ENCODE data around the gene CCDC85C. TPM values are rescaled to one million over a fixed set of nuclear protein-coding genes. Genes with fewer than 3 reads are reported as not detected.

The CCDC85C gene
- total and polyA plus RNA-seq, 10 of the 15 experiments (the other 5 are each of a cell fraction or from before 2014, with no cell fraction given), result 0.03 to 3.6 (median 1.1) TPM

DNA sequence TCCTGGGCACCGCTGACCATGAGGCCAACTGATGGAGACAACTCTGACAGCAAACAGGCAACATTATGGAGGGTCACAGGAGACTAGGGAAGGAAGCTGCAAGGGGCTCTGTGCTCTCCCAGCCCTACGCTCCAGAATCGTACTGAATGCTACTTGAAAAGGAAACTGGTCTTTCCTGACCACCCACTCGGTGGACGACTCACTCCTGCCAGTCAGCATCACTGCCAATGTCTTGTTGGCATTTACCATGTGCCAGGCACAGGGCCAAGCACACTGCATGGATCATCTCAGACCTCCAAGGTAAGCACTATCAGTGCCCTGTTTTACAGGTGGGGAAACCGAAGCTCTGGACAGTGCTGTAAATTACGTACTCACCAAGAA, 38.0 kb downstream of the CCDC85C start:
- no peak overlapping the region for H2AFZ ChIP-seq (ENCODE audit: control insufficient read depth, low read depth, low read length)
- no peaks in the 10 kb centered on the region for H3K36me3 ChIP-seq (ENCODE audit: control insufficient read depth in 2 of 2, insufficient read depth in 2 of 2, low read length in 1 of 2)
- BruUV-seq (replicated peaks), result no TSS peak
- peaks cover 17% of the 10 kb centered on the region for H3K4me1 ChIP-seq (ENCODE audit: control insufficient read depth, insufficient read depth, low read length)
- intact Hi-C loops (cut with micrococcal nuclease; ENCODE audit: unreplicated experiment), result no loop called here
- no peak overlapping the region for H3K9ac ChIP-seq (ENCODE audit: control insufficient read depth, insufficient read depth, low read length)
- H3K27ac ChIP-seq (ENCODE audit: control insufficient read depth, insufficient read depth), result no peak overlapping the region
- DNase-seq (ENCODE audit: low read depth, low spot score), result no peak
- ChIA-PET RAD21 (ENCODE audit: unreplicated experiment) (no interaction called here), POLR2A (no interaction called here), SMC1A (ENCODE audit: uncharacterized antibody, unreplicated experiment) (no interaction called here), CTCF (no interaction called here)
- no peak for FAIRE-seq
- no peaks in the 10 kb centered on the region for H3K9me3 ChIP-seq (replicated peaks; ENCODE audit: control insufficient read depth, insufficient read depth, low read length)
- 33% methylated on average over 7 of the region's 7 CpGs for WGBS (ENCODE audit: insufficient coverage, insufficient replicate concordance, low lambda C conversion rate, missing lambda C conversion rate)
- no peak overlapping the region for H3K4me2 ChIP-seq (ENCODE audit: control insufficient read depth, insufficient read depth)
- no peaks in the 10 kb centered on the region for H4K20me1 ChIP-seq (ENCODE audit: control insufficient read depth, insufficient read depth)
- no peak overlapping the region for H3K4me3 ChIP-seq
- no peak for ATAC-seq
- in situ Hi-C loops (cut with MboI), result no loop called here
- H3K79me2 ChIP-seq (ENCODE audit: control insufficient read depth, insufficient read depth, low read length), result no peaks in the 10 kb centered on the region
- H3K27me3 ChIP-seq (replicated peaks in 1 of 2; ENCODE audit: control insufficient read depth in 2 of 2, insufficient read depth in 2 of 2, low read length in 1 of 2), result no peaks in the 10 kb centered on the region
- TF ChIP-seq RUNX3 (IDR thresholded peaks at IDR 0.05; ENCODE audit: low read length), result no peak
- no peak for TF ChIP-seq EP300 (IDR thresholded peaks at IDR 0.05; ENCODE audit: borderline replicate concordance in 1 of 2, control insufficient read depth in 1 of 2, low read depth in 2 of 2, low read length in 2 of 2)
- TF ChIP-seq, protein P1, sequence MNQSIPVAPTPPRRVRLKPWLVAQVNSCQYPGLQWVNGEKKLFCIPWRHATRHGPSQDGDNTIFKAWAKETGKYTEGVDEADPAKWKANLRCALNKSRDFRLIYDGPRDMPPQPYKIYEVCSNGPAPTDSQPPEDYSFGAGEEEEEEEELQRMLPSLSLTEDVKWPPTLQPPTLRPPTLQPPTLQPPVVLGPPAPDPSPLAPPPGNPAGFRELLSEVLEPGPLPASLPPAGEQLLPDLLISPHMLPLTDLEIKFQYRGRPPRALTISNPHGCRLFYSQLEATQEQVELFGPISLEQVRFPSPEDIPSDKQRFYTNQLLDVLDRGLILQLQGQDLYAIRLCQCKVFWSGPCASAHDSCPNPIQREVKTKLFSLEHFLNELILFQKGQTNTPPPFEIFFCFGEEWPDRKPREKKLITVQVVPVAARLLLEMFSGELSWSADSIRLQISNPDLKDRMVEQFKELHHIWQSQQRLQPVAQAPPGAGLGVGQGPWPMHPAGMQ (IDR thresholded peaks at IDR 0.05; ENCODE audit: borderline replicate concordance), result no peak
- TF ChIP-seq SIX5 (IDR thresholded peaks at IDR 0.05; ENCODE audit: low read depth, low read length, severe bottlenecking), result no peak
- TF ChIP-seq ZZZ3 (IDR thresholded peaks at IDR 0.05; ENCODE audit: control insufficient read depth, insufficient read length, low read depth), result no peak
- TF ChIP-seq, protein P2, sequence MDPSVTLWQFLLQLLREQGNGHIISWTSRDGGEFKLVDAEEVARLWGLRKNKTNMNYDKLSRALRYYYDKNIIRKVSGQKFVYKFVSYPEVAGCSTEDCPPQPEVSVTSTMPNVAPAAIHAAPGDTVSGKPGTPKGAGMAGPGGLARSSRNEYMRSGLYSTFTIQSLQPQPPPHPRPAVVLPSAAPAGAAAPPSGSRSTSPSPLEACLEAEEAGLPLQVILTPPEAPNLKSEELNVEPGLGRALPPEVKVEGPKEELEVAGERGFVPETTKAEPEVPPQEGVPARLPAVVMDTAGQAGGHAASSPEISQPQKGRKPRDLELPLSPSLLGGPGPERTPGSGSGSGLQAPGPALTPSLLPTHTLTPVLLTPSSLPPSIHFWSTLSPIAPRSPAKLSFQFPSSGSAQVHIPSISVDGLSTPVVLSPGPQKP (IDR thresholded peaks at IDR 0.05; ENCODE audit: low read depth, low read length), result no peak
- TF ChIP-seq, protein P3, sequence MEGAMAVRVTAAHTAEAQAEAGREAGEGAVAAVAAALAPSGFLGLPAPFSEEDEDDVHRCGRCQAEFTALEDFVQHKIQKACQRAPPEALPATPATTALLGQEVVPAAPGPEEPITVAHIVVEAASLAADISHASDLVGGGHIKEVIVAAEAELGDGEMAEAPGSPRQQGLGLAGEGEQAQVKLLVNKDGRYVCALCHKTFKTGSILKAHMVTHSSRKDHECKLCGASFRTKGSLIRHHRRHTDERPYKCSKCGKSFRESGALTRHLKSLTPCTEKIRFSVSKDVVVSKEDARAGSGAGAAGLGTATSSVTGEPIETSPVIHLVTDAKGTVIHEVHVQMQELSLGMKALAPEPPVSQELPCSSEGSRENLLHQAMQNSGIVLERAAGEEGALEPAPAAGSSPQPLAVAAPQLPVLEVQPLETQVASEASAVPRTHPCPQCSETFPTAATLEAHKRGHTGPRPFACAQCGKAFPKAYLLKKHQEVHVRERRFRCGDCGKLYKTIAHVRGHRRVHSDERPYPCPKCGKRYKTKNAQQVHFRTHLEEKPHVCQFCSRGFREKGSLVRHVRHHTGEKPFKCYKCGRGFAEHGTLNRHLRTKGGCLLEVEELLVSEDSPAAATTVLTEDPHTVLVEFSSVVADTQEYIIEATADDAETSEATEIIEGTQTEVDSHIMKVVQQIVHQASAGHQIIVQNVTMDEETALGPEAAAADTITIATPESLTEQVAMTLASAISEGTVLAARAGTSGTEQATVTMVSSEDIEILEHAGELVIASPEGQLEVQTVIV (IDR thresholded peaks at IDR 0.05; ENCODE audit: borderline replicate concordance, partially characterized antibody), result no peak
- TF ChIP-seq MYB (IDR thresholded peaks at IDR 0.05; ENCODE audit: borderline replicate concordance, low read depth, low read length), result no peak
- TF ChIP-seq HDGF (IDR thresholded peaks at IDR 0.05), result no peak
- TF ChIP-seq CREB1 (IDR thresholded peaks at IDR 0.05; ENCODE audit: low read depth), result no peak
- no peak for TF ChIP-seq FOXM1 (IDR thresholded peaks at IDR 0.05; ENCODE audit: low read depth, low read length)
- TF ChIP-seq, protein P4, sequence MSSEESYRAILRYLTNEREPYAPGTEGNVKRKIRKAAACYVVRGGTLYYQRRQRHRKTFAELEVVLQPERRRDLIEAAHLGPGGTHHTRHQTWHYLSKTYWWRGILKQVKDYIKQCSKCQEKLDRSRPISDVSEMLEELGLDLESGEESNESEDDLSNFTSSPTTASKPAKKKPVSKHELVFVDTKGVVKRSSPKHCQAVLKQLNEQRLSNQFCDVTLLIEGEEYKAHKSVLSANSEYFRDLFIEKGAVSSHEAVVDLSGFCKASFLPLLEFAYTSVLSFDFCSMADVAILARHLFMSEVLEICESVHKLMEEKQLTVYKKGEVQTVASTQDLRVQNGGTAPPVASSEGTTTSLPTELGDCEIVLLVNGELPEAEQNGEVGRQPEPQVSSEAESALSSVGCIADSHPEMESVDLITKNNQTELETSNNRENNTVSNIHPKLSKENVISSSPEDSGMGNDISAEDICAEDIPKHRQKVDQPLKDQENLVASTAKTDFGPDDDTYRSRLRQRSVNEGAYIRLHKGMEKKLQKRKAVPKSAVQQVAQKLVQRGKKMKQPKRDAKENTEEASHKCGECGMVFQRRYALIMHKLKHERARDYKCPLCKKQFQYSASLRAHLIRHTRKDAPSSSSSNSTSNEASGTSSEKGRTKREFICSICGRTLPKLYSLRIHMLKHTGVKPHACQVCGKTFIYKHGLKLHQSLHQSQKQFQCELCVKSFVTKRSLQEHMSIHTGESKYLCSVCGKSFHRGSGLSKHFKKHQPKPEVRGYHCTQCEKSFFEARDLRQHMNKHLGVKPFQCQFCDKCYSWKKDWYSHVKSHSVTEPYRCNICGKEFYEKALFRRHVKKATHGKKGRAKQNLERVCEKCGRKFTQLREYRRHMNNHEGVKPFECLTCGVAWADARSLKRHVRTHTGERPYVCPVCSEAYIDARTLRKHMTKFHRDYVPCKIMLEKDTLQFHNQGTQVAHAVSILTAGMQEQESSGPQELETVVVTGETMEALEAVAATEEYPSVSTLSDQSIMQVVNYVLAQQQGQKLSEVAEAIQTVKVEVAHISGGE (CRISPR knock-in tag; IDR thresholded peaks at IDR 0.05), result no peak
- no peak for TF ChIP-seq ZSCAN29 (IDR thresholded peaks at IDR 0.05)
- TF ChIP-seq, protein P5, sequence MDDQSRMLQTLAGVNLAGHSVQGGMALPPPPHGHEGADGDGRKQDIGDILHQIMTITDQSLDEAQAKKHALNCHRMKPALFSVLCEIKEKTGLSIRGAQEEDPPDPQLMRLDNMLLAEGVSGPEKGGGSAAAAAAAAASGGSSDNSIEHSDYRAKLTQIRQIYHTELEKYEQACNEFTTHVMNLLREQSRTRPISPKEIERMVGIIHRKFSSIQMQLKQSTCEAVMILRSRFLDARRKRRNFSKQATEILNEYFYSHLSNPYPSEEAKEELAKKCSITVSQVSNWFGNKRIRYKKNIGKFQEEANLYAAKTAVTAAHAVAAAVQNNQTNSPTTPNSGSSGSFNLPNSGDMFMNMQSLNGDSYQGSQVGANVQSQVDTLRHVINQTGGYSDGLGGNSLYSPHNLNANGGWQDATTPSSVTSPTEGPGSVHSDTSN (IDR thresholded peaks at IDR 0.05; ENCODE audit: insufficient replicate concordance, low read depth, low read length), result no peak
- TF ChIP-seq SIN3A (IDR thresholded peaks at IDR 0.05; ENCODE audit: low read depth, low read length), result no peak

Data from GM12878 (cell line).